BJ (cell line): ENCODE data around the gene AP3S1. TPM values are rescaled to one million over a fixed set of nuclear protein-coding genes. Genes with fewer than 3 reads are reported as not detected.
"Not testable (repeated sequence)": the region's sequence is repeated elsewhere in the genome, so short reads cannot be mapped to it uniquely, and the experiment has no call there.

Experiments
- CTCF ChIA-PET: fragments of 350-600 bp; formaldehyde crosslinking; extraction: SDS; loops from one replicate; lab custom pipeline; 2021; ENCODE audit warnings: antibody characterized with exemption, inconsistent platforms; lab: Yijun Ruan, JAX
- POLR2A ChIA-PET: fragments of 300-600 bp; sonication (Branson Sonifier 250); formaldehyde crosslinking; extraction: SDS; loops from one replicate; lab custom pipeline; 2021; ENCODE audit warnings: antibody characterized with exemption; lab: Charles Lee
- DNase-seq: peaks from one replicate; pipeline ENCODE4 v3.0.0-alpha.2; 2011; ENCODE audit warnings: low read depth
- H3K27me3 ChIP-seq: 2 replicates; pipeline ENCODE4 v1.6.0; 2011; ENCODE audit warnings: low read length; ENCODE audit not compliant: control insufficient read depth, insufficient read depth
- H3K36me3 ChIP-seq: 2 replicates; pipeline ENCODE4 v1.5.1; 2011; ENCODE audit warnings: low read length; ENCODE audit not compliant: control insufficient read depth, insufficient read depth
- H3K4me3 ChIP-seq: 2 replicates; pipeline ENCODE4 v1.5.1; 2011; ENCODE audit warnings: low read depth, mild to moderate bottlenecking, control low read depth, low read length
- CTCF ChIP-seq: IDR thresholded peaks from 2 replicates; pipeline ENCODE4 v1.5.1; 2011; ENCODE audit warnings: low read depth, mild to moderate bottlenecking, control low read depth, inconsistent platforms, low read length, moderate library complexity; ENCODE audit not compliant: insufficient read depth
- polyA plus RNA-seq: library from polyadenylated mRNA; depleted of rRNA; stranded (reverse); fragments of >200 nt; gene quantifications from 2 replicates; pipeline ENCODE4 v1.2.3, GENCODE V29; 2011

Gene AP3S1
- polyA plus RNA-seq, 1 experiment = 27.6 TPM

GRCh38 chr5:115907177-115907576 lies 65.4 kb downstream of the AP3S1 start:
- TF ChIP-seq CTCF = no peak
- CTCF ChIA-PET = interaction anchor here (1.1 kb wide), 1 partner anchor 43 kb away, joined by 3 read pairs; no protein-coding TSS in a partner anchor
- no peaks in the 10 kb centered on the region for H3K36me3 ChIP-seq
- no peaks in the 10 kb centered on the region for H3K27me3 ChIP-seq
- DNase-seq = no peak
- H3K4me3 ChIP-seq = no peak overlapping the region
- POLR2A ChIA-PET = no interaction called here

- POLR2A ChIA-PET, H3K4me3 ChIP-seq, H3K36me3 ChIP-seq, H3K27me3 ChIP-seq, CTCF ChIA-PET, DNase-seq: not testable (repeated sequence)
Observed at GRCh38 chr5:115913623-115914400, 72.1 kb downstream of the AP3S1 start.

- no peak for DNase-seq
Observed at GRCh38 chr5:115920171-115920725, 78.5 kb downstream of the AP3S1 start.

GRCh38 chr5:115928578-115929407 lies 87.1 kb downstream of the AP3S1 start:
- DNase-seq, CTCF ChIA-PET, H3K27me3 ChIP-seq, H3K4me3 ChIP-seq, H3K36me3 ChIP-seq, POLR2A ChIA-PET: not testable (repeated sequence)

More at GRCh38 chr5:115920171-115920725, 78.5 kb downstream of the AP3S1 start:
- ChIA-PET CTCF (interaction anchor here (0.6 to 2.1 kb wide), 2 partner anchors 19 to 1951 kb away, joined by 3 to 5 read pairs; no protein-coding TSS in a partner anchor), POLR2A (no interaction called here)
- TF ChIP-seq CTCF = no peak
- H3K4me3 ChIP-seq = no peak overlapping the region
- no peaks in the 10 kb centered on the region for H3K27me3 ChIP-seq
- no peaks in the 10 kb centered on the region for H3K36me3 ChIP-seq

- H3K27me3 ChIP-seq, POLR2A ChIA-PET, H3K36me3 ChIP-seq, H3K4me3 ChIP-seq, CTCF ChIA-PET, DNase-seq: not testable (repeated sequence)
Observed at GRCh38 chr5:115930171-115930570, 88.4 kb downstream of the AP3S1 start.

GRCh38 chr5:115930630-115931337 lies 89.0 kb downstream of the AP3S1 start:
- POLR2A ChIA-PET = no interaction called here
- Histone ChIP-seq H3K4me3 (no peak overlapping the region), H3K36me3 (no peaks in the 10 kb centered on the region), H3K27me3 (no peaks in the 10 kb centered on the region)
- DNase-seq = no peak
- CTCF ChIA-PET = interaction anchor here (0.6 kb wide), 1 partner anchor 84 kb away, joined by 3 read pairs; no protein-coding TSS in a partner anchor
- TF ChIP-seq CTCF = no peak
